CD1c-positive myeloid dendritic cell (primary cell): ENCODE measurements around the gene TAF4.

ENCODE experiments used
- DNase-seq: peaks from one replicate; pipeline ENCODE4 v3.0.0-alpha.2; 2016; ENCODE audit errors: extremely low spot score

Gene TAF4

GRCh38 chr20:62042025-62042820 is 23.5 kb downstream of the TAF4 start:
- no peak for DNase-seq

GRCh38 chr20:62040933-62041332 is 24.7 kb downstream of the TAF4 start:
- DNase-seq: no peak

GRCh38 chr20:62040381-62040922 is 25.2 kb downstream of the TAF4 start:
- DNase-seq: no peak

GRCh38 chr20:62039738-62040137 is 25.9 kb downstream of the TAF4 start:
- DNase-seq: no peak

- no peak for DNase-seq
These were observed 32.9 kb downstream of the TAF4 start for GRCh38 chr20:62032609-62033368.

- DNase-seq: no peak
These were observed 34.1 kb downstream of the TAF4 start for GRCh38 chr20:62031462-62032092.

GRCh38 chr20:62030834-62031434 is 34.7 kb downstream of the TAF4 start:
- DNase-seq: peak; percentile 12

- DNase-seq: no peak
These were observed 35.3 kb downstream of the TAF4 start for GRCh38 chr20:62030357-62030756.

- DNase-seq: no peak
These were observed 35.7 kb downstream of the TAF4 start for GRCh38 chr20:62029949-62030348.

GRCh38 chr20:62029296-62029695 is 36.4 kb downstream of the TAF4 start:
- no peak for DNase-seq

GRCh38 chr20:62028384-62028783 is 37.3 kb downstream of the TAF4 start:
- DNase-seq: no peak

GRCh38 chr20:62027698-62028321 is 37.9 kb downstream of the TAF4 start:
- DNase-seq: no peak

- DNase-seq: no peak
These were observed 38.6 kb downstream of the TAF4 start for GRCh38 chr20:62027116-62027515.

GRCh38 chr20:62026564-62026856 is 39.2 kb downstream of the TAF4 start:
- no peak for DNase-seq

GRCh38 chr20:62025832-62026563 is 39.7 kb downstream of the TAF4 start:
- DNase-seq: peak; percentile 20

GRCh38 chr20:62025394-62025793 is 40.3 kb downstream of the TAF4 start:
- DNase-seq: peak; percentile 55

- no peak for DNase-seq
These were observed 41.7 kb downstream of the TAF4 start for GRCh38 chr20:62023935-62024334.

- no peak for DNase-seq
These were observed 43.0 kb downstream of the TAF4 start for GRCh38 chr20:62022575-62023139.

- no peak for DNase-seq
These were observed 43.8 kb downstream of the TAF4 start for GRCh38 chr20:62021793-62022385.
